ENCODE data around the gene EFTUD2. TPM values are rescaled to one million over a fixed set of nuclear protein-coding genes. Genes with fewer than 3 reads are reported as not detected.

Gene EFTUD2
- total RNA-seq, 4 donors from 2014 or later, result 62.5 to 131 (median 75.0) TPM

DNA sequence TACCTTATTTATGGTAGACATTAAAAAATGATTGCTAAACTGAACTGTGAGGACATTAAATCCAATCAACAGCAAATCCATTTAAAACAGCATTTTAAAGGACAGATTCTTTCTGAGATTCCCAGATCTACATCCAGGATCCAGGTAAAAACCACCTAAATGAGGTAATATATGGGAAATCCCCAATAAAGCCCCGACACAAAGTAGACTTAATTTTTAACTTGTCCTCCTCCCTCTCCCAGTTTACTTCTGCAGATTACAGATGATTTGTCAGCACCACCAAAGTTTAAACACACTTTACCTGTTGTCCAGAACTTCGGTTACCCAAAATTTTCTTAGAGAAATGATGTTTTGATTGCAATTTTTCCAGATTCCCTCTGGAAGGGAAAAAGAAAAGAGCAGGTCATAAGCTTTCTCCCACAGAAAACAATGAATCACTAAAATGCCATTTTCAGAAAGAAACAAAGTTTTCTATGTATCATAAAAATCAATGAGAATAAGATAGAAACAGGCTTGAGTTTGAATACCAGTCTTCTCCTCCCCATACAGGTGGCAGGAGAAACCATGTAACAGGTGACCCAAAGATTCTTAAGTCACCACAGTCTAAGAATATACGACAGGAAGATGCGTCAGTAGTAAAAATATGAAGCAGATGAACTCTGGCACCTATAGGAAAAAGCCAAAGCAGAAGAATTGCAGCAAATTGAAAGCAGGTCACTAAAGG, 92.0 kb downstream of the EFTUD2 start:
- ATAC-seq (ENCODE audit: low FRiP score), result no peak
- no peak for TF ChIP-seq CTCF (IDR thresholded peaks at IDR 0.05)
- DNase-seq (ENCODE audit: low spot score), result no peak

GRCh38 chr17:44804302-44805089, 94.7 kb downstream of the EFTUD2 start:
- DNase-seq (ENCODE audit: low spot score) (no peak), ATAC-seq (ENCODE audit: low FRiP score) (no peak)
- no peak for TF ChIP-seq CTCF (IDR thresholded peaks at IDR 0.05)

- ATAC-seq (ENCODE audit: low FRiP score) (no peak), DNase-seq (ENCODE audit: low spot score) (no peak)
- no peak for TF ChIP-seq CTCF (IDR thresholded peaks at IDR 0.05)
Measured at GRCh38 chr17:44801880-44802279, 97.4 kb downstream of the EFTUD2 start.

Small RNAs within 50 kb of the gene (small RNA-seq; reads per million reads assigned to genes)
- gene CCDC103 (not detected), gene MIR6783 (not detected), gene RN7SL405P (not detected)

Other genes starting within 250 kb of the EFTUD2 start
- gene MEIOC, start 243.0 kb downstream of the EFTUD2 start, total RNA-seq, result not detected
- gene CCDC43, start 209.7 kb downstream of the EFTUD2 start, total RNA-seq, result 10 to 100 TPM; 14.5 to 22.5 (median 17.6) TPM
- gene DBF4B, start 190.8 kb downstream of the EFTUD2 start, total RNA-seq, result 1 to 10 TPM; 1.6 to 6.3 (median 2.5) TPM
- under 1 TPM; 0.19 to 0.72 (median 0.50) TPM for gene ADAM11, start 140.5 kb downstream of the EFTUD2 start, total RNA-seq
- 10 to 100 TPM in 3 of 4 donors, 1 to 10 TPM in 1; 7.4 to 32.3 (median 14.5) TPM for gene GJC1, start 69.2 kb downstream of the EFTUD2 start, total RNA-seq
- 10 to 100 TPM in 1 of 4 donors, 1 to 10 TPM in 3; 2.1 to 17.8 (median 3.0) TPM for gene HIGD1B, start 51.6 kb downstream of the EFTUD2 start, total RNA-seq
- 1 to 10 TPM; 1.4 to 4.1 (median 2.9) TPM for gene GFAP, start 16.1 kb upstream of the EFTUD2 start, total RNA-seq
- under 1 TPM in 1 of 4 donors, not detected in 3; 0.72 TPM for gene KIF18B, start 48.3 kb upstream of the EFTUD2 start, total RNA-seq
- gene C1QL1, start 68.9 kb upstream of the EFTUD2 start, total RNA-seq, result 10 to 100 TPM in 2 of 4 donors, 1 to 10 TPM in 1, not detected in 1; 9.2 to 24.2 (median 10.4) TPM
- gene DCAKD, start 152.2 kb upstream of the EFTUD2 start, total RNA-seq, result 10 to 100 TPM; 22.7 to 36.4 (median 25.2) TPM
- gene NMT1, start 161.9 kb upstream of the EFTUD2 start, total RNA-seq, result 100 to 1,000 TPM in 1 of 4 donors, 10 to 100 TPM in 3; 57.3 to 101 (median 78.1) TPM
- gene PLCD3, start 233.1 kb upstream of the EFTUD2 start, total RNA-seq, result 10 to 100 TPM; 35.4 to 68.4 (median 44.2) TPM
- 10 to 100 TPM in 2 of 4 donors, 1 to 10 TPM in 2; 6.4 to 23.2 (median 8.5) TPM for gene ACBD4, start 236.2 kb upstream of the EFTUD2 start, total RNA-seq
- gene HEXIM1, start 249.0 kb upstream of the EFTUD2 start, total RNA-seq, result 10 to 100 TPM; 21.9 to 31.0 (median 24.3) TPM